Epithelial cell of proximal tubule (primary cell): ENCODE results near the gene ABI1. TPM values are rescaled to one million over a fixed set of nuclear protein-coding genes. Genes with fewer than 3 reads are reported as not detected.

Experiments used
- DNase-seq: peaks from one replicate; pipeline ENCODE4 v3.0.0-alpha.2; 2011; ENCODE audit warnings: low read depth
- H3K4me3 ChIP-seq: 2 replicates; pipeline ENCODE4 v1.5.1; 2011; ENCODE audit warnings: low read depth, mild to moderate bottlenecking, low read length
- total RNA-seq: library from RNA; depleted of rRNA; stranded (reverse); fragments of >200 nt; gene quantifications from 2 replicates; pipeline ENCODE4 v1.2.3, GENCODE V29; 2015
- TF ChIP-seq, protein P1 (sequence below): conservative IDR thresholded peaks from 2 replicates; pipeline ENCODE4 v1.5.1; 2012; ENCODE audit warnings: low read depth, mild to moderate bottlenecking, low read length

Gene ABI1
- total RNA-seq, 1 donor from 2014 or later = 34.1 TPM

DNA sequence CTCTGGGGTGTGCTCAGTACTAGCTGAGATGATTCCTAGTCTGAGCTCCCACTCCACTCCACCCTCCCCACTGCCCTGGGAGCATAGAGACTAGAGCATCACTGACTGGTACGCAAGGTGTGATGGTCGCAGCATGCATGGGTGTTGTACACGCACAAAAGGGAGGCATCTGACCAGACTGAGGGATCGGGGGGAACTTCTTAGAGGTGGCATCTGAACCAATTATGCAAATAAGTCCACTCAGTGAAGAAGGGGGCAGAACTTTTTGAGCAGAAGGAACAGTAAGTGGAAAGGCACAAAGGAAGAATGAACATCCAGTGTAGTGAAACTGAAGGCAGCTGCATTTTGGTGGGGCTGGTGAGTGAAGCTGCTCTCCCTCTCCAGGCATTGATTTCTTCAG, 137.7 kb downstream of the ABI1 start:
- TF ChIP-seq, protein P1, sequence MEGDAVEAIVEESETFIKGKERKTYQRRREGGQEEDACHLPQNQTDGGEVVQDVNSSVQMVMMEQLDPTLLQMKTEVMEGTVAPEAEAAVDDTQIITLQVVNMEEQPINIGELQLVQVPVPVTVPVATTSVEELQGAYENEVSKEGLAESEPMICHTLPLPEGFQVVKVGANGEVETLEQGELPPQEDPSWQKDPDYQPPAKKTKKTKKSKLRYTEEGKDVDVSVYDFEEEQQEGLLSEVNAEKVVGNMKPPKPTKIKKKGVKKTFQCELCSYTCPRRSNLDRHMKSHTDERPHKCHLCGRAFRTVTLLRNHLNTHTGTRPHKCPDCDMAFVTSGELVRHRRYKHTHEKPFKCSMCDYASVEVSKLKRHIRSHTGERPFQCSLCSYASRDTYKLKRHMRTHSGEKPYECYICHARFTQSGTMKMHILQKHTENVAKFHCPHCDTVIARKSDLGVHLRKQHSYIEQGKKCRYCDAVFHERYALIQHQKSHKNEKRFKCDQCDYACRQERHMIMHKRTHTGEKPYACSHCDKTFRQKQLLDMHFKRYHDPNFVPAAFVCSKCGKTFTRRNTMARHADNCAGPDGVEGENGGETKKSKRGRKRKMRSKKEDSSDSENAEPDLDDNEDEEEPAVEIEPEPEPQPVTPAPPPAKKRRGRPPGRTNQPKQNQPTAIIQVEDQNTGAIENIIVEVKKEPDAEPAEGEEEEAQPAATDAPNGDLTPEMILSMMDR = no peak
- no peak for DNase-seq
- no peak overlapping the region for H3K4me3 ChIP-seq

DNA sequence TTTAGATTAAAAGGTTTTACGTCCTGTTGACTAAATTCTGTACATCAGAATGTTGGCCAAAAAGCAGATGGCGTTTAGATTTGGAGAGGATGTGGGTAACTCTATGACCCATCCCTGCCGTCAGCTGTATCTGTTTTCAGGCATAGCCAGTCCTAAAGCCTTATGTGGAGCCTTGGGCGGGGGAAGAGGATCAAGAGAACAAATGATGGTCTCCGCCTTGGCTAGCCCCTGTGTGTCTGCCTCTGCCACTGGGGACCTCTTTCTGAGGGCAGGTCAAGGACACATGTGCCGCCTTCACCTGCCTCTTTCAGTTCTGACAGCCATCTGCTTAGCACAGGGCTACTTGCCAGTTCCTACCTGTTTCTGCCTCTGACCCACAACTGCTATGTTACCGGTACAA, 139.2 kb downstream of the ABI1 start:
- TF ChIP-seq, protein P1 = no peak
- no peak for DNase-seq

DNA sequence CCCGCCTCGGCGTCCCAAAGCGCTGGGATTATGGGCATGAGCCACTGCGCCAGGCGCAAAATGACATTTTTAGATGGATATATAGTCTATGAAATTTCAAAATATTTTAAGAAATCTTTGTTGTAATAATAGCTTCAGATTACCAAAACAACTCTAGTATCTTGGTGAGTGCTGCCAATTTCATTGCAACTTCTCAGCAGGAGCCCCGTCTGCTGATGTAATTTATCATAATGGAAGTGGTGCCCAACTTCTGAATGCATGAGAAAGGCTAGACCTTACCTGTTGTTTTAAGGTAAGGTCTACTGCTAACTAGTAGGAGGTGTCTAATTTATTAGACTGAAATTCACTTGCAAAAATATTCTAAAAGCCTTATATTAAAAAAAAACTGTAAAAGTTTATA, 143.3 kb downstream of the ABI1 start:
- DNase-seq = no peak
- no peak overlapping the region for H3K4me3 ChIP-seq
- TF ChIP-seq, protein P1 = no peak

More for the DNA sequence above, 139.2 kb downstream of the ABI1 start:
- no peak overlapping the region for H3K4me3 ChIP-seq

DNA sequence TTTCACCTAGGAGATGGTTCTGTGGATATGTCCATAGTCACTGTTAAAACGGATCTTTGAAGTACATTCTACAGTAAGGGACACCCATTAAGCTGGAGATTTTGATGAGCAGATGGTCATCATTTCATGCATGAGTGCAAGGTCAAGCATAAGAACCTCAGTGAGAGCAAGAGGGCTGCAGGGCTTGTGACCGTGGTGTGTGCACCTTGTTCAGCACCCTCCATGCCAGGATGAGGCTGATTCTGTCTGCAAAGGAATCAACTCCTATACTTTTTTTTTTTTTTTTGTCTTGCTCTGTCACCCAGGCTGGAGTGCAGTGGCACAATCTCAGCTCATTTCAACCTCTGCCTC, 145.6 kb downstream of the ABI1 start:
- no peak overlapping the region for H3K4me3 ChIP-seq
- DNase-seq = no peak
- TF ChIP-seq, protein P1 = no peak

DNA sequence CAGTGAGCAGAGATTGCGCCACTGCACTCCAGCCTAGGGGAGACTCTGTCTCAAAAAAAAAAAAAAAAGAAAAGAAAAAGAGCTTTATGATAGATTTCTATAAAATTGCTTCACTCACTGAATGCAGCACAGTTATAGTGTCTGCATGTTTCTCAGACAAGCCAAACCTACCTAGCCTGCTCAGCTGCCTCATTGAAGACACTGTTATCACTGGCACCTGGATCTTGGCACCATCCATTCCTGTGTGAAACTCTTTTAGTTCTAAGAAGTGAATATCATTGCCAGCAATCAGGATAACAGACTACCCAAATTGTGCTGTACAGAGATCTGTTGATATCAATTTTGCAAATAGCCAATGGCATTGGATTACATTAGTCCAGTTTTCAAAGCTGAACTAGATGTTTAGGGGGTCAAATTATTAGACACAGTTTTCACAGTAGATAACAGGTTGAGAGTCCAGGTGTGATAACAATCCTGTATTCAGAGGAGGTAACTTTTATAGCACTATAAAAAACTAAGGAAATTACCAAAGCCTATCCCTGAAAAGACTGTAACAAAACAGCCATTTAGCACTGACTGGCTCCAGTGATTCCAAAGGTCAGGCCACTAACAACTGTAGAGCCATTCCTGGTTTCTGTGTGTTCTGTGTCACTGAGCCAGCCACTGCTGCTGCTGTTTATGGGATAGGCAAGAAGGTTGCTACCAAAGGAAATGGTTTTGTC, 146.2 kb downstream of the ABI1 start:
- no peak for DNase-seq
- H3K4me3 ChIP-seq = no peak overlapping the region
- TF ChIP-seq, protein P1 = no peak

DNA sequence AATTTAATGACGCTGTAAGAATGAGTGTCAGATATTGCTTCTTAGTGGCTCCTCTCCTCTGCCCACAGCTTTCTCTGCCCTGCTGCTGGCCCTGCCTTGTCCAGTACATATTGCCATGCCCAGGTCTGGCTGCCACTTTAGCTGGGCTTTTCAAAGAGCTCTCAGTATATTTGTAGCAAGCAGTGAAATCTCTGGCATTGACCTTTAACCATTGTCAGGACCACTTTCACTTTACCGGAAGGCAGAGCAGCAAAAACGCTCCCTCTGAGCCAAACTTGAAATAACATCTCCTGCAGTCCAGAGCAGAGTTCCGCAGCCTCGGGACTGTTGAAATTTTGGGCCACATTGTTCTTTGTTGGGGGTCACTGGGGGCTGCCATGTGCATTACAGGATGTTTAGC, 149.4 kb downstream of the ABI1 start:
- H3K4me3 ChIP-seq = no peak overlapping the region
- TF ChIP-seq, protein P1 = no peak
- DNase-seq = no peak

DNA sequence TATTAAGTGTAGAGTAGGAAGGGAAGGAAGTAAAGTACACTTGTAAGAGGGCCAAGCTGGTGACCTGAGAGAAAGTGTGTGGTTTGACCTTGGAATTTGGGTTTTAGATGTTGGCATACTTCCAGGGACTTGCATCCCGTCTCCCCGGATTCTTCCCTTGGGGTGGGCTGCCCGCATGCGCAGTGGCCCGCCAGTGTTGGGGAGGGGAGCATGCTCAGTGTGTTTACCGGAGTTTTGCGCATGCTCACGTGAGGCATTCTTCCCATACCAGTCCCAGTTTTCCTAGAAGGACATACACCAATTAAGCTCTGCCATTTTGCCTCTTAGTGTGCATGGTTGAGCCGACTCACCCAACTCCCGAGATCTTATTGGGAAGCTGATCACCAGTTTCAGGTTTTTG, 153.8 kb downstream of the ABI1 start:
- no peak overlapping the region for H3K4me3 ChIP-seq

More for the DNA sequence above, 153.8 kb downstream of the ABI1 start:
- TF ChIP-seq, protein P1 = no peak
- no peak for DNase-seq
